ENCODE data around the gene CBFB. TPM values are rescaled to one million over a fixed set of nuclear protein-coding genes. Genes with fewer than 3 reads are reported as not detected.

Gene CBFB
- total RNA-seq, 1 donor from 2014 or later = 216 TPM

Other genes starting within 250 kb of the CBFB start
- 0.17 TPM in 1 of 2 replicates, not detected in the other for gene TERB1, start 227.6 kb upstream of the CBFB start, total RNA-seq
- gene NAE1, start 198.2 kb upstream of the CBFB start, total RNA-seq = 77.5 and 78.8 TPM in 2 replicates
- not detected in 2 replicates for gene CA7, start 184.7 kb upstream of the CBFB start, total RNA-seq
- gene PDP2, start 148.6 kb upstream of the CBFB start, total RNA-seq = 30.8 and 32.6 TPM in 2 replicates
- not detected in 2 replicates for gene CDH16, start 110.3 kb upstream of the CBFB start, total RNA-seq
- gene RRAD, start 103.6 kb upstream of the CBFB start, total RNA-seq = 0.95 and 1.1 TPM in 2 replicates
- 119 and 126 TPM in 2 replicates for gene CIAO2B, start 94.7 kb upstream of the CBFB start, total RNA-seq
- 41.1 and 46.0 TPM in 2 replicates for gene CES2, start 93.6 kb upstream of the CBFB start, total RNA-seq
- gene CES3, start 67.9 kb upstream of the CBFB start, total RNA-seq = 9.0 and 9.6 TPM in 2 replicates
- gene CES4A, start 40.6 kb upstream of the CBFB start, total RNA-seq = 48.9 and 54.4 TPM in 2 replicates
- gene PHAF1, start 80.8 kb downstream of the CBFB start, total RNA-seq = 19.6 and 19.9 TPM in 2 replicates
- 15.1 and 16.7 TPM in 2 replicates for gene B3GNT9, start 121.8 kb downstream of the CBFB start, total RNA-seq
- 85.9 and 89.9 TPM in 2 replicates for gene TRADD, start 130.8 kb downstream of the CBFB start, total RNA-seq
- gene FBXL8, start 130.8 kb downstream of the CBFB start, total RNA-seq = 54.5 and 57.3 TPM in 2 replicates
- gene HSF4, start 135.6 kb downstream of the CBFB start, total RNA-seq = 98.7 and 111 TPM in 2 replicates
- gene NOL3, start 141.4 kb downstream of the CBFB start, total RNA-seq = 49.5 and 53.5 TPM in 2 replicates
- gene MATCAP1, start 154.8 kb downstream of the CBFB start, total RNA-seq = 79.1 and 79.7 TPM in 2 replicates
- 0.42 and 0.61 TPM in 2 replicates for gene EXOC3L1, start 161.0 kb downstream of the CBFB start, total RNA-seq
- 137 and 146 TPM in 2 replicates for gene E2F4, start 163.0 kb downstream of the CBFB start, total RNA-seq
- gene ELMO3, start 170.0 kb downstream of the CBFB start, total RNA-seq = 8.0 and 8.9 TPM in 2 replicates
- gene TMEM208, start 198.0 kb downstream of the CBFB start, total RNA-seq = 52.6 and 52.9 TPM in 2 replicates
- 104 and 106 TPM in 2 replicates for gene FHOD1, start 218.3 kb downstream of the CBFB start, total RNA-seq
- 3.5 and 3.7 TPM in 2 replicates for gene SLC9A5, start 219.8 kb downstream of the CBFB start, total RNA-seq